GM18868 (cell line): Measurements from ENCODE around the gene HMGCS1.
"Not testable (repeated sequence)": the region's sequence is repeated elsewhere in the genome, so short reads cannot be mapped to it uniquely, and the experiment has no call there.

Source experiments
- ATAC-seq: cut with Tn5 transposase; IDR thresholded peaks from one replicate; pipeline ENCODE4 v1.9.1; 2021; ENCODE audit warnings: mild to moderate bottlenecking, moderate library complexity; ENCODE audit not compliant: unreplicated experiment

HMGCS1 gene

DNA sequence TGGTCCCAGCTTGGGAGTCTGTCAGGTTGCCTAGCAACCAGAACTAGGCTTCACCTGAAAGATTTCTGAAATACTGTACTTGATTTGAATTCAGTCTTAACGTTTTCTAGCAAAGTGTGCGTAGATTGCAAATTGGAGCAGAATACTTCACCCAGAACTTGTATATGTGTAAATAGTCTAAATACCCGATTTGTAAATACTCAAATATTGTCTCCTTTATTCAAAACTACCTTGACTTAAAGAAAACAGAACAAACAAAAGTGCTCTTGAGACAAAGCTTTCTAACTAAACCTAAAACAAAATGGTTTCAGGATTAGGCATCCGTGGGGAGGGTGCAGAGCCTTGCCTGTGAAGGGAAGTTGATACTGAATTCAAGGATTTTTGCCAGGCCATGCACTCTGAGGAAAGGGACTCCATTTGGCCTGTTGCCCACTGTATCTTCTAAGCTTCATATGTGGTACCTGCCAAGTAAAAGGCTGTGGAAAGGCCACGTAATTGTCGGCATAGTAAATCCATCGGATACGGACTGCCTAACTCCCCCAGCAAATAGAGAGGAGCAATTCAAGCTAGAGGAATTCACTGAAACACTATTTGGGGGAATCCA, 744 bp upstream of the HMGCS1 start:
- ATAC-seq, result no peak

DNA sequence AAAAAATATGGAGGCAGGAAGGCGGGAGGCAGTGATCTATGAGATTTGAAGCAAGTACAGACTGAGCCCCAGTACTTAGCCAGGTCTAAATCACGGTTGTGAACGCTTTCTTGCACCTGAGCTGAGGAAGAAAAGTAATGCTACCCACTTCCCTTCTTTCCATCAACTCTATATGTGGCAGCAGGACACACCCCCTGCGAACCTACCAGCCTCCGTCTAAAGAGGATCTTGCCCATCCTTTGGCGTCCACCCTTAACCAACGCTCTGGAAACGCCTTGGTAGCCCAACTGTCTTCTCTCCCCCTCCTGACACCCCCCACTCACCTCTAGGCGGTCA, 545 bp downstream of the HMGCS1 start:
- peak; percentile 4 for ATAC-seq

DNA sequence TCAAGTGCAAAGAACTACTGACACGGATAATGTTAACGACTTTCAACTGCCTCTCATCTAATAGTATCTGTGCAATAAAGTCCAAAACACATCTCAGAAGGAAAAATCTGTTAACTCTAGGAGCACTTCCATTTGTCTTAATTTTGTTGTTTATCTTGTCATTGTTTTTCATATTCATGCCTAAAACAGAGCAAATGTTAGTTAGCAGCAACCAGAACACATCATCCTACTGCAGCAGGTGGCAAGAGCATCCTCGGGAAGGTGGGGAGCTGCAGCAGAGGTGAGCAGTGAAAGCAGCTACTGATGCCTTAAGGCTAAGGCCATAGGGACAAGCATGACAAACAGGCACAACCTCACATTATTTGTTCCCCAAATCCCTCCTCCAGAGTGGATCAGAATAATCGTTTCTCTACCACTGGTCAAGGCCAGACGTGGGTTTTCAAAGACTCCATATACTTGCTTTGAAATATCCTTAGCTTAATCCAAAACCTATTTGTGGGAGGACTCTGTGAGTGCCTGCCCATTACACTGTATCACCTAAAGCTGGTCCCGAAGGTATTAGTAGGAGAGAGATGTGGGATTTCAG, 1.0 kb downstream of the HMGCS1 start:
- ATAC-seq, result no peak

DNA sequence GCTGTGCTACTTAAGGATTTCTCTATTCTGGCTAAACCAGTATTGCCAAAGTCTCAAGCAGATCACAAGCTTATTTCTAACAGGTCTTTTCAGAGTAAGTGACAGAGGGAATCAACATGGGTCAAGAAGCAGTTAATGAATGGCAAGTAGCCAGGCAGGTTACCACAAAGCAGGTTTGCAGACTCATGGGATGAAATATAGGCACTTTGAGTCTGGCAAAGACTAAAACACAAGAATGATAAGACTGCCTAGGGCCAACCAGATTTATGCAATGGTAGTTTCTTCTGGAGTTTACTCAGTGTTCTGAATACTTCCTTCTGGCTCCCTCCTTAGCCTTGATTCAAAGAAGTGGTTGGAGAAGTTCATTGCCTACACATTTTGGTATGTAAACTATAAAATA, 3.6 kb downstream of the HMGCS1 start:
- ATAC-seq, result no peak

DNA sequence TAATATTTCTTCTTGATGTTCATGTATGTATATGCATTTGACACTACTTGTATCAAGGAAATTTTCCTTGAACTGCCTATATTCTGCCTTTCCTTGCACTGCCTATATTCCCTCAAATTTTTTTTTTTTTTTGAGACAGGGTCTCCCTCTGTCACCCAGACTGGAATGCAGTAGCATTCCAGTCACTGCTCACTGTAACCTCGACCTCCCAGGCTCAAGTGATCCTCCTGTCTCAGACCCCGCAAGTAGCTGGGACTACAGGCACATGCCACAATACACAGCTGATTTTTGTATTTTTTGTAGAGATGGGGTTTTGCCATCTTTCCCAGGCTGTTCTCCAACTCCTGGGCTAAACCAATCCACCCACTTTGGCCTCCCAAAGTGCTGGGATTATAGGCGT, 4.1 kb downstream of the HMGCS1 start:
- ATAC-seq, result no peak

DNA sequence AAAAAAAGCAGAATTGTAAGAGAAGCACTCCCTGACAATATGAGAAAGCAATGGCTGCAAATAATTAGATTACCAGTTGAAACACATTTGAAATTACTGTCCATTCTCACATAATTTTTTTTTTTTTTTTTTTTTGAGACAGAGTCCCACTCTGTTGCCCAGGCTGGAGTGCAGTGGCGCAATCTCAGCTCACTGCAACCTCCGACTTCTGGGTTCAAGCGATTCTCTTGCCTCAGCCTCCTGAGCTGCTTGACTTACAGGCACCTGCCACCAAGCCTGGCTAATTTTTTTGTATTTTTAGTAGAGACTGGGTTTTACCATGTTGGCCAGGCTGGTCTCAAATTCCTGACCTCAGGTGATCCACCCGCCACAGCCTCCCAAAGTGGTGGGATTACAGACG, 6.3 kb downstream of the HMGCS1 start:
- not testable (repeated sequence) for ATAC-seq

DNA sequence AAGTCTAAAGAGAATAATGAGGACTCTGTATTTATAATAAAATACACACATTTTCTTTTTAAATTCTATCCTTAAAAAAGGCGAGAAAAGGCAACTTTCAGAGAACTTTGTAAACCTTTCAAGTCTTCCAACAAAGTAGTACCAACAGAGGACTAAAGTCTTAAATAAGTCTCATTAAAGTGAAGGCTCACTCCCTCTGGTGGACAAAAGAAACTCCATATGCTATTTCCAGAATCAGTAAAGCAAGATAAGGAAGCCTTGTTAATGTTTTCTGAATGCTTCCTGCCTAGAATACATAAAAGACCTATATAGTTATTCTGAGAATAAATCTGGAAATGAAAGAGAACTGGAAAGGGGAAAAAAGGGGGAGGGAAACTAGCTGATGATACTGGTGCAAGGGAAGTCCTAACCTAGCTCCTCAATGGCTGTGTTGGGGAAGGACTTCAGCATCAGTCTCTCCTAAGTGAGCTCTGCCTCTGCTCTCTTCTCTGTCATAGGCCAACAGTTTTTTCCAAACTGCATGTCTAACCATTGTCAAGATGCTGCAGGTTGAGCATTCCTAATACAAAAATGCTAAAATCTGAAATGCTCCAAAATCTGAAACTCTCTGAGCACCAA, 7.2 kb downstream of the HMGCS1 start:
- ATAC-seq, result peak; percentile 57

DNA sequence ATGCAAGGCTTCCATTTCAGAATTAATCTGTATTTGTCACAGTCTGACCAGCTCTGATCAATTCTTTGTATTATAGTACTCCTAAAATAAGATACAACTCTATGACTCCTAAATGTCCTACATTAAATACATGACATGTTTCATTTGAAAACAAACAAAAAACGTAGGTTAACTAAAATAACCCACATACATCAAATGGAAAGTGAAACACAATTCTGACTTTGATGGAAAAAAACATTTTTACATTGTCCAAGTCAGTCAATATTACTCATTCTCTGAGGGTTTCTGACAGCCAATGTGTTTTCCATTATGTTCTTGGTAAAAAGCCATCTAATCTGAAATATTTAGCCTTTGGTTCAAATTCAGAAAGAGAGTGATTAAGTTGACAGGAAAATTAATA, 8.7 kb downstream of the HMGCS1 start:
- ATAC-seq, result peak; percentile 70

DNA sequence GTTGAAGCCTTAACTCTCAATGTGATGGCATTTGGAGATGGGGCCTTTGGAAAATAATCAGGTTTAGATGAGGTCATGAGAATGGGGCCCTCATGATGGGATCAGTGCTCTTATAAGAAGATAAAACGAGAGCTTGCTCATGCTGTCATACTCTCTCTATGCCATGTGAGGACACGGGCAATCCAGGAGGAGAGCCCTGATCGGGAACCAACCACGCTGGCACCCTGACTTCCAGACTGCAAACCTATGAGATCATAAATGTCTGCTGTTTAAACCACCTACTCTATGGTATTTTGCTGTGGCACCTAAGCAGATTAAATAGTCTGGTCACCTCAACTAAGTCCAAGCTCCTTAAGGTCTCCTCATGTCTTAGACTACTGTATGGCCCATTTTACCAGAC, 10.0 kb downstream of the HMGCS1 start:
- no peak for ATAC-seq

DNA sequence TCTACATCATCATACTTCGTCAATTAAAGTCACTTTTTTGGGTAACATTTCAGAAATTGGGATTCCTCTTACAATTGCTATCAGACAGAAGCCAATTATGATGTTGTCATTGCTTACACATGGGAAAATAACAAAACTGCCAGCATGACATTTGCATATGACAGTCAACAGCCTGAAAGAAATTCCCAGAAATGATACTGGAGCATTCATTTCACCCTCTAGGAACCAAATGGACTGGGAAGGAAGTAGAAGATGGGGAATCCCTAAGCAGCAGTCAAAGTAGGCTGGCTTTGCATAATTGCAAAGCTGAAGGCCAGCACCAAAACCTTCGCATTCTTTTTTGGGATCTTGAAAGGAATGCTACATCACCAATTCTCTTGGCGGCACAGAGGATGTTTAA, 10.7 kb downstream of the HMGCS1 start:
- no peak for ATAC-seq

DNA sequence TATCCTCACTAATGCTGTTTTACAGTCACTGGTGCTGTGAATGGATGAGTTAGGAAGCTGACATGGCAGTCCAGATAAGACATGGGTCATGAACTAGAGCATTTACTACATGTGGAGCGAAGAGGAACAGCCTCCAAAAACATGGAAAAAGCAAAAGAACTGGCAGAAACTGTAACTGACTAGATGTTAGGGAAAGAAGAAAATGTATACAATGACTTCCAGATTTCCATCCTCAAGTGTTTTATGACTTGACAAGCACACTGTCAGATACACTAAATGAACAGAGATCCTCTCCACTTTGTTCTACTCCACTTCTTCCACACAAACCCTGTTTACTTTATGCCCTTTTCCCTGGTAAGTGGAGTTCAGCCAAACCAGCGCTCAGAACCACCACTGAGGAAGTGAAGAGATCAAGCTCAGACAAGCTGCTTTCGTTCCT, 11.5 kb downstream of the HMGCS1 start:
- no peak for ATAC-seq

DNA sequence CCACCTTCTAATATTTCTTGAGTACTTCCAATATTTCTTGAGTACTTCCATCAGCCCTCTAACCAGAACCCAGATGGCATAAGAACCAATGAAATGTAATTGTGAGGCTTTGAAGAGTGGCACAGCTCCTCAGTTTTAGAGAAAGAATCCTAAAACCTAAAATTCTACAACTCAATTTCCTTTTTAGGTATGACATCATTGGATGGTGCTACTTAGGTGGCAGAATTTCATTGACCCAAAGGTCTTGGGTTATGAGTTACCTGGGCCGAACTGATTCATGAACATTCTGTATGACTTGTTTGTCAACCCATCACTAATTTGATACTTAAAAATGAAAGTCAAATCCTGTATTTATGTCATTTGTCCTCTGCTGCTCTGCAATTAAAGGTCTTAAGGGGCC, 13.1 kb downstream of the HMGCS1 start:
- no peak for ATAC-seq

DNA sequence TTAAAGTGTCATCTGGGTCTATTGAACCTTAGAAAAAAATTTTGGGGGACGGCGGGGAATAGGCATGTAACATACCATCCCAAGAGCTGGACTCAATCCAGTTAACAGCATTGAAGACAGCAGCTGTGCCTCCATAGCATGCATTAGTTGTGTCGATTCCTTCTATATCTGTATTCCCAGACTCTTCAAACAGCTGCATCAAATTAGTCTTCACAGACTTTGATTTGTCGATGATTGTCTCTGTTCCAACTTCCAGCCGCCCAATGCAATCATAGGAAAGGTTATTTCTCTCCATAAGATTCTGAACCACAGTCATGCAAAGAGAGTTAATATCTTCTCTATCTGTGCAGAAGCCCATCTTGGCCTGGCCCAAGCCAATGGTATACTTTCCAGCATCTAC, 14.8 kb downstream of the HMGCS1 start:
- ATAC-seq, result no peak

DNA sequence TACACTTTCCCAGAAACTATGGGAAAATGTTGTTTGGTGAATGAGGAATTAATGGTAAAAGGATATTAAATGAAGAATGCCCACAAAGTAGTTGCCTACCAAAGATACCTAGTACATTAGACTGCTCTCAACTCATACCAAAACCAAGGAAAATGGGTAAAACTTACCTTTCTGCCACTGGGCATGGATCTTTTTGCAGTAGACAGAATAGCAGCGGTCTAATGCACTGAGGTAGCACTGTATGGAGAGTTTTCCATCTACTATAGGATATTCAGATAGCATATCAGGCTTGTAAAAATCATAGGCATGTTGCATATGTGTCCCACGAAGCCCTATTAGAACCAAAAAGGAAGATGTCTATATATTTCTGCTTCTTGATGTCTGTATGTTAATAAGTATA, 16.4 kb downstream of the HMGCS1 start:
- no peak for ATAC-seq

DNA sequence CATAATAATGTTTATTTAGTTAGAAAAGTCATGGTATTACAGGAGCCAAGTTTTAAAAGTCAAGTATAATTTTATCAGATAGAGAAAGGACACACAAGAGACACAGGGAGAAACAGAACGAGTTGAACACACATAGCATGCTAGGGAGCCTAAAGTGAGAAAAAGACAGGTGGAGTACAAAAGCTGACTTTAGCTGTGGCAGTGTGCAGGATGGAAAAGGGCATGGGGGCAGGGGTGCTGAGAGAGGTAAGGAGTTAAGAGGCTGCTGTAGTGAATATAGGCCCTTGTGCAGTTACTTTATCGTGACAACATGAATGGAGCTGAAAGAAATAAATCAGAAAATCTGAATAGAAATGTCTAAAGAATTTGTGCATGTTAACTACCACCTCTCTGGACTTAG, 18.0 kb downstream of the HMGCS1 start:
- ATAC-seq, result no peak

DNA sequence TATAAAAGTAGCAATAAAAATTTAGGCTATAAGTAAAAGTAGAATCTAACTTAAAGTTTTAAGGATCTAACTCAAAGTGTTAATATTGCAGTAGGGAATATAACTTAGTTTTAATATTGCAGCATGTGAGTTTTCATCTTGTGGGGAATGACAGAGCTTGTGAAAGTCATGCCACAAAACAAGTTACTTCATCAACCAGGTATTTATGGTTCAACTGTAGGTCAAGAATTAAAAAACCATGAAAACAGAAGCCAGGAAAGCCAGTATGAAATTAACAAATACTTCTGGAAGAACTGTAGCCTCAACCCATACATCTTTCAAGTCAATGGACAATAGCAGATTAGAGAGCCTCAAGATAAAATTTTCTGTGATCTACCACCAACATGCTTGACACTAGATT, 19.0 kb downstream of the HMGCS1 start:
- ATAC-seq, result no peak

DNA sequence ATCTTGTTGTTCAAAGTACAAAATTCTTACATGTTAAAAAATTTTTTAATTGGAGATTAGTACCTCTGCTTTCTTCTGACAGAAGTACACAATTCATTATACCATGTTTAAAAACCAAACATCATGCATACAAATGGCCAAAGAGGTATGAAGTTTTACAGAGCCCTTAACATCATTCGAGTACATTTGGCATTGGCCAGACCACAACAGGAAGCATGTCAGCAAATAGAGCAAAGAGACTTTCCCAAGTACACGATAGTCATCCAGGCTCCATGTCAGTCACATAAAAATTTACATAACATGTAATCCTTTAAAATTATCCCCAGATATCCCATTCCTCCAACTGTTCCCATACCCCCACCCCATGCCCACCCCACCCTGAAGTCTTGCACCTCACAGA, 22.5 kb downstream of the HMGCS1 start:
- no peak for ATAC-seq

DNA sequence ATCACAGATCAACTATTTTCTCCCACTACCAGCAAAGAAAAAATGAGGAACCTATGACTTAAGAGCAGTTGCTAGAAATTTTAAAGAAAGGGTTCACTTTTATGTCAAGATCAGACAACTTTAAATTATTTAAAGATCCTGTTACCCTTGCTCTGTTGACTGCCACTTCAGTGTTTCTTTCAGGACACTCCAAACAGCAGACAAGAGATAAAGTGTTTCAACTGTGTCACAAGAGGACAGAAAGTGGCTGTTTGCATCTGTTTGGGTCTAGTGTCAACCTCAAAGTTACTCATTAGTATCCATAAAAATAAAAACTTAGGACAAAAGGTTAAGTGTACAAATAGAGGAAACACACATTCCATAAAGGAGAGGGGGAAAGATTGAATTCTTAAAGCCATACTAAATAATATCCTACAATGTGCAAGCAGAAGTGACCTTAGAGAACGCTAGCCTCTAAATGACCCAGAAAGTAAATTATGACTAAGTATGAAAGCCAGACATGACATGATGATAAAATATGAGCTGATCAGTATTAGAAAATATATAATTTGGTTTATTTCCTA, 24.9 kb downstream of the HMGCS1 start:
- ATAC-seq, result no peak

DNA sequence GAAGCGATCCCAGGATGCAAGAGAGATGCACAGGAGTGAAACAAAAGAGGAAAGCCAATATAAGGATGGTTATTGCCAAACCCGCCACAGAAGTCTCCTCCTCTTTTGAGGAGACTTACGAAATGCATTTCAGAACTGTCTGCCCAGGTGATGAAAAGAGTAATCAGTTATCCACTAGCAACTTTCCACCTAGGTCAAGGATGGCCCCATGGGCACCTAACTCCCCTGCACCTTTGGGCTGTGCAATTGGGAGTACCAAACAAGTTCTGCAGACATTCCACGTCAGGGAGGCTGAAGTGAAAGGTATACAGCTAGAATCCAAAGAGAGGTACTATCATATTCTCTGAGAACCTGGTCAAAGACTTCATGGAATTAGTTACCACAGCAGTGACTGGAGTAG, 25.7 kb downstream of the HMGCS1 start:
- ATAC-seq, result no peak

DNA sequence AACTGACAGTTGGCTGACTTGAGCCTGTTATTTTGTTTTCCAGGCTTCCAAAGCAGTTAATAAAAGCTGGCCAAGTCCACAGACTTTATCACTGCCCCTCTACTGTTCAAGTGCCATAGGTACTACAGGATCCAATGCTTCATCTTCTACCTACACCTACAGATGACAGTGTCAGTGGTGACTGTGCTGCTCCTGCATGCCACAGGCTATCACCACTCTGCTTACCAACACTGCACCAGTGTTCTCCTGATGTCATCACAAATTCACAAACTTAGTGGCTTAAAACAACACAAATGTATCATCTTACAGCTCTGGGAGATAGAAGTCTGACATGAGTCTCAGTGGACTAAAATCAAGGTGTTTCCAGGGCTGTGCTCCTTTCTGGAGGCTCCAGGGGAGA, 26.6 kb downstream of the HMGCS1 start:
- ATAC-seq, result no peak

DNA sequence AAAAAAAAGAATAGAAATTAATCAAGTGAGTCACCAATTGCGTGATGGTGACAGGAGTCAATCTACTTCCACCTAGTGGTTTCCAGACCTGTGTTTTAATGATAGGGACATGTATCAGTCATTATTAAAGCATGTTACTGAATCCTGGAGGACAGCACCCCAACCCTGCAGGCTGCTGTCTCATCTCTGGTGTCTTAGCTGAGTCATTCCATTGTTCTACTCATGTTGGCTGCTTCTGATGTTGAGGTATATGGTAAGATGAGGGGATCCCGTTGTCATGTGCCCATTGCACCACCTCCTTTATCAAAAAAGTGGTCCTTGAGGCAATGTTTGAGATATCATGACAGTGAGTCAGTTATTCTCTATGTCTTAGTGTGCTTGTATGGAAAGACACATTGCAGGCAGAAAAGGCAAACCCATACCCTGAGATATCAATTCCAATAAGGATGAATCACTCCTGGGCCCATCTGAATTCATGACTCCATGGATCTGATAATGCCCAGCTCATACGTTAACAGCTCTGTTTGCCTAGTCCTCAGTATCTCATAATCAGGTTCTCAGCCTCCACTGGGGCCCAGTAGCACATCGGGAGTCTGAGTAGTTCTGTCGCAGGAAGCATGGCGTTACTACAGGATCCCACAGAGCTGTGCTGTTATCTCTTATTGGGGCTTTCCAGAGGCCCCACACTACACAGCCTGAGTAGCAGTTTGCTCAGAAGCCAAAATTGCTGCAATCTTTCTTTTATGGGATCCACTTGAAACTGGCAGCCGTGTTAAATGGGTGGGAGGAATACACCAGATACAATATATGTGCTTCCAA, 31.2 kb downstream of the HMGCS1 start:
- ATAC-seq, result no peak
